Ectodermal cell (in vitro differentiated cells): ENCODE measurements around the gene PCSK5.

Experiments used
- H3K27ac ChIP-seq: 2 replicates; pipeline ENCODE4 v1.7.0; 2013; ENCODE audit warnings: mild to moderate bottlenecking, low read depth, low read length; ENCODE audit not compliant: insufficient read depth, poor library complexity, severe bottlenecking
- H3K27me3 ChIP-seq: 2 replicates; pipeline ENCODE4 v1.7.0; 2013; ENCODE audit warnings: mild to moderate bottlenecking, low read length; ENCODE audit not compliant: insufficient read depth, control insufficient read depth, poor library complexity, severe bottlenecking
- H3K36me3 ChIP-seq: one replicate; pipeline ENCODE4 v1.7.0; 2013; ENCODE audit warnings: low read length; ENCODE audit not compliant: control insufficient read depth, insufficient read depth
- H3K4me1 ChIP-seq: one replicate; pipeline ENCODE4 v1.7.0; 2013; ENCODE audit warnings: low read length; ENCODE audit not compliant: control insufficient read depth, insufficient read depth
- H3K4me3 ChIP-seq: 2 replicates; pipeline ENCODE4 v1.7.0; 2013; ENCODE audit warnings: low read depth, low read length, control low read depth; ENCODE audit not compliant: insufficient read depth
- H3K9me3 ChIP-seq: 2 replicates; pipeline ENCODE4 v1.7.0; 2013; ENCODE audit warnings: mild to moderate bottlenecking, low read length, moderate library complexity; ENCODE audit not compliant: control insufficient read depth
- WGBS, 2 experiments: methylation state at CpG; one replicate each; pipeline ENCODE4 v1.1.7; 2013; ENCODE audit warnings: missing lambda C conversion rate in 2 of 2; 5-methylcytosine and 5-hydroxymethylcytosine counted together

The PCSK5 gene

DNA sequence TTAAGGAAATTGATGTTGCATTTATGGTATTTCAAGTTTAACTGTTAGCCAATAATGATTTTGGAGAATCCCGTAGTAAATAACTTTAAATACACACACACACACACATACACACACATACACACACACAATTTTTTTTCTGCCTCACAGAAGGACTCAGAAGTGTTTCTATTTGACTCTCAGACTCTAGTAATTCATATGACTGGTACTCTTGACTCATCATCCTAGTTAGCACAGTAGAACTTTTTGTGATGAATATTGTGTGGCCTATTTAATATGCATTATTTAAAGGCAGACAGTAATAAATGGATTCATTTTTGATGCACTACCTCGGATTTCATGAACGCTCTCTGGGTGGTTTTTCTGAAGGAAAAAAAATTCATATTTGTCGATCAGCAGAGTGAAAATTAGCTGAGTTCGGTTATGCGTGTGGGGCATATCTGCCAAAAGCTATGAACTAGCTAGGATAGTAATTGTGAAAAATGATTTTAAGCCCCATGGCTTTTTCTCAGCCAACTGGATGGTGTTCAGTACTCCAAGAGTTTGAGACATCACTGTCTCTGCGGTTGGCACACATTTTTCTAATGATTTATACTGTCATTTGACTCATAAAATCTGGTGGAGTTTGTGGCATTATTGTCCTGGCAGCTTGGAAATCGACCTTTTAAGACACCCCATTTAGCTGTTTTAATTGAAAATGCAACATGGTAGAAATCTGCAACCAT is 102.2 kb downstream of the PCSK5 start:
- no peaks in the 10 kb centered on the region for H3K27me3 ChIP-seq
- 95 to 98% methylated on average over 8 of the region's 8 CpGs for WGBS, 2 experiments
- H3K4me3 ChIP-seq, result no peak overlapping the region
- H3K36me3 ChIP-seq, result no peaks in the 10 kb centered on the region
- H3K9me3 ChIP-seq, result no peaks in the 10 kb centered on the region
- no peak overlapping the region for H3K27ac ChIP-seq
- no peaks in the 10 kb centered on the region for H3K4me1 ChIP-seq

- Histone ChIP-seq H3K27ac (no peak overlapping the region), H3K9me3 (no peaks in the 10 kb centered on the region)
These were observed 103.0 kb downstream of the PCSK5 start for GRCh38 chr9:75993434-75993833.

DNA sequence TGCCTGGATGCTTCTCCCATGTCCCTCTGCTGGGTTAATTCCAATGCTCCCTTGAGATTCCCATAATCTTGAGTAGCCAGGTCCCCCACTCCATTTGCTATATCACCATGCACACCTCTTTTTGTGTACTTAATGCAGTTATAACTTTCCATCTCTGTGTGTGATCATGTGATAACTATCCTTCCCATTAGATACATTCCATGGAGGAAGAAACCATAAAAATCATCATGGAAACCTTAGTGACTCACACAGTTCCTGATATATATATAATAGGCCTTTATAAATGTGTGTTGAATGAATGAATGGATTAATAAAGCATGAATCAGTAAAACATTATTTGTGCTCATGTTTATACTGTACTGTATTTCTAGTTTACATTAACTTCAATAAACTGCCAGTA is 104.6 kb downstream of the PCSK5 start:
- H3K27me3 ChIP-seq, result no peaks in the 10 kb centered on the region
- no peak overlapping the region for H3K4me3 ChIP-seq
- no peaks in the 10 kb centered on the region for H3K36me3 ChIP-seq
- no peaks in the 10 kb centered on the region for H3K4me1 ChIP-seq
- no peak overlapping the region for H3K27ac ChIP-seq
- H3K9me3 ChIP-seq, result no peaks in the 10 kb centered on the region

More at GRCh38 chr9:75993434-75993833, 103.0 kb downstream of the PCSK5 start:
- 93% methylated on average over 3 of the region's 3 CpGs for WGBS, 2 experiments
- Histone ChIP-seq H3K36me3 (no peaks in the 10 kb centered on the region), H3K4me3 (no peak overlapping the region), H3K27me3 (no peaks in the 10 kb centered on the region), H3K4me1 (no peaks in the 10 kb centered on the region)

DNA sequence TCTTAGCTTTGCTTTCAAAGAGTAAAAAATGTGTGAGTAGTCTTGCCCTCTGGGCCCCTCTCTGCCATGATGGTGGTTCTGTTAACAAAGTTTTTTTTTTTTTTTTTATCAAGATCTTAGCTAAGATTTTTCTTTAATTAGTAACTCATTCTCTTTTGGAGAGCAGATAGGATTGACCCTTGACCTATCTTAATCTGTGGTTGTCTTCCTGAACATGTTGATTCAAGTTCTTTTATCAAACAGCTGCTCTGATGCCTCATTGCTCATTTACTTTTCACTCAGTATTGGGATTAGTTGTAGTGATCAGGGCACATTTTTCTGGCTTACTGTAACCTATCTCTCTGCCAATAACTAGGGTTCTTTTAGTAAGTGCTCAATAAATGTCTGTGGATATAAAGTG is 106.3 kb downstream of the PCSK5 start:
- Histone ChIP-seq H3K27ac (no peak overlapping the region), H3K4me3 (no peak overlapping the region), H3K9me3 (no peaks in the 10 kb centered on the region), H3K27me3 (no peaks in the 10 kb centered on the region), H3K36me3 (no peaks in the 10 kb centered on the region), H3K4me1 (no peaks in the 10 kb centered on the region)

- no peak overlapping the region for H3K27ac ChIP-seq
- H3K4me3 ChIP-seq, result no peak overlapping the region
- no peaks in the 10 kb centered on the region for H3K27me3 ChIP-seq
- no peaks in the 10 kb centered on the region for H3K36me3 ChIP-seq
- no peaks in the 10 kb centered on the region for H3K4me1 ChIP-seq
- 96 to 97% methylated on average over 1 of the region's 1 CpG for WGBS, 2 experiments
- H3K9me3 ChIP-seq, result no peaks in the 10 kb centered on the region
These were observed 106.7 kb downstream of the PCSK5 start for GRCh38 chr9:75997206-75997605.

- H3K9me3 ChIP-seq, result no peaks in the 10 kb centered on the region
- WGBS, 2 experiments, result 98 to 100% methylated on average over 2 to 4 of the region's 4 CpGs
- H3K4me3 ChIP-seq, result no peak overlapping the region
- H3K36me3 ChIP-seq, result no peaks in the 10 kb centered on the region
- H3K27ac ChIP-seq, result no peak overlapping the region
- H3K27me3 ChIP-seq, result no peaks in the 10 kb centered on the region
- no peaks in the 10 kb centered on the region for H3K4me1 ChIP-seq
These were observed 107.8 kb downstream of the PCSK5 start for GRCh38 chr9:75998096-75998780.

- H3K4me3 ChIP-seq, result no peak overlapping the region
- no peak overlapping the region for H3K27ac ChIP-seq
- no peaks in the 10 kb centered on the region for H3K9me3 ChIP-seq
- whole genome bisulfite sequencing, 2 experiments, result 94 to 100% methylated on average over 2 of the region's 2 CpGs
- no peaks in the 10 kb centered on the region for H3K27me3 ChIP-seq
- H3K4me1 ChIP-seq, result no peaks in the 10 kb centered on the region
- no peaks in the 10 kb centered on the region for H3K36me3 ChIP-seq
These were observed 111.0 kb downstream of the PCSK5 start for GRCh38 chr9:76001459-76001858.

- Histone ChIP-seq H3K27ac (no peak overlapping the region), H3K36me3 (no peaks in the 10 kb centered on the region), H3K4me1 (no peaks in the 10 kb centered on the region), H3K27me3 (no peaks in the 10 kb centered on the region), H3K4me3 (no peak overlapping the region), H3K9me3 (no peaks in the 10 kb centered on the region)
- 93 to 94% methylated on average over 4 to 5 of the region's 5 CpGs for WGBS, 2 experiments
These were observed 112.6 kb downstream of the PCSK5 start for GRCh38 chr9:76003041-76003440.

GRCh38 chr9:76004526-76004925 is 114.1 kb downstream of the PCSK5 start:
- no peak overlapping the region for H3K27ac ChIP-seq
- H3K9me3 ChIP-seq, result no peaks in the 10 kb centered on the region
- H3K36me3 ChIP-seq, result no peaks in the 10 kb centered on the region
- no peaks in the 10 kb centered on the region for H3K4me1 ChIP-seq
- 100% methylated on average over 1 of the region's 1 CpG for WGBS, 2 experiments
- no peak overlapping the region for H3K4me3 ChIP-seq
- H3K27me3 ChIP-seq, result no peaks in the 10 kb centered on the region

GRCh38 chr9:76007935-76008334 is 117.5 kb downstream of the PCSK5 start:
- no peaks in the 10 kb centered on the region for H3K9me3 ChIP-seq
- no peaks in the 10 kb centered on the region for H3K4me1 ChIP-seq
- no peaks in the 10 kb centered on the region for H3K36me3 ChIP-seq
- no peak overlapping the region for H3K27ac ChIP-seq
- no peak overlapping the region for H3K4me3 ChIP-seq
- H3K27me3 ChIP-seq, result no peaks in the 10 kb centered on the region
- 91 to 97% methylated on average over 1 to 3 of the region's 3 CpGs for WGBS, 2 experiments
